IMR-90 (cell line): Measurements from ENCODE around the gene MAMLD1. TPM values are rescaled to one million over a fixed set of nuclear protein-coding genes. Genes with fewer than 3 reads are reported as not detected.

Experiments
- ATAC-seq: fragments of 200-7000 bp; cut with Tn5 transposase; 2 replicates; pipeline ENCODE4 v1.9.1; 2020; ENCODE audit warnings: low read depth, mild to moderate bottlenecking, moderate library complexity
- BruUV-seq: library from RNA; stranded (reverse); fragments of 400-500 nt; replicated peaks from 2 replicates; lab custom pipeline; 2021; lab: Mats Ljungman, UMichigan
- CTCF ChIA-PET: fragments of 300-600 bp; formaldehyde crosslinking; extraction: SDS; loops from one replicate; lab custom pipeline; 2021; ENCODE audit warnings: antibody characterized with exemption; lab: Yijun Ruan, JAX
- POLR2A ChIA-PET: fragments of 300-600 bp; sonication (Branson Sonifier 250); formaldehyde crosslinking; loops from one replicate; lab custom pipeline; 2022; ENCODE audit warnings: antibody characterized with exemption; ENCODE audit not compliant: unreplicated experiment; lab: Charles Lee
- DNase-seq: peaks from one replicate; pipeline ENCODE4 v3.0.0; 2013
- H2AFZ ChIP-seq: replicated peaks from 2 replicates; pipeline ENCODE3; 2013; ENCODE audit warnings: low read length, mild to moderate bottlenecking; ENCODE audit not compliant: poor library complexity
- H2AK5ac ChIP-seq: 2 replicates; pipeline ENCODE4 v1.6.1; 2013; ENCODE audit warnings: low read depth, low read length, inconsistent platforms
- H2AK9ac ChIP-seq: replicated peaks from 2 replicates; pipeline ENCODE3; 2013; ENCODE audit warnings: mild to moderate bottlenecking, low read depth, low read length, moderate library complexity; ENCODE audit not compliant: poor library complexity
- H2BK120ac ChIP-seq: 2 replicates; pipeline ENCODE4 v1.6.1; 2013; ENCODE audit warnings: low read depth, low read length, inconsistent platforms
- H2BK15ac ChIP-seq: 3 replicates; pipeline ENCODE4 v1.6.1; 2013; ENCODE audit warnings: low read depth, low read length, inconsistent platforms
- H2BK20ac ChIP-seq: 2 replicates; pipeline ENCODE4 v1.6.1; 2013; ENCODE audit warnings: low read depth, mild to moderate bottlenecking, inconsistent platforms, low read length, moderate library complexity
- H2BK5ac ChIP-seq: 2 replicates; pipeline ENCODE4 v1.6.1; 2013; ENCODE audit warnings: mild to moderate bottlenecking, low read depth, low read length, inconsistent platforms; ENCODE audit not compliant: poor library complexity, severe bottlenecking
- H3K14ac ChIP-seq: replicated peaks from 2 replicates; pipeline ENCODE4 v1.6.1; 2013; ENCODE audit warnings: low read depth, low read length, inconsistent platforms
- H3K18ac ChIP-seq: 2 replicates; pipeline ENCODE4 v1.6.1; 2013; ENCODE audit warnings: low read depth, low read length, control low read depth
- H3K23ac ChIP-seq: 2 replicates; pipeline ENCODE4 v1.6.1; 2013; ENCODE audit warnings: low read depth, low read length, inconsistent platforms
- H3K27ac ChIP-seq: 2 replicates; pipeline ENCODE4 v1.5.1; 2013; ENCODE audit warnings: mild to moderate bottlenecking, control low read depth, low read length; ENCODE audit not compliant: insufficient read depth
- H3K27me3 ChIP-seq: 2 replicates; pipeline ENCODE4 v1.6.1; 2013; ENCODE audit warnings: low read length; ENCODE audit not compliant: control insufficient read depth, insufficient read depth
- H3K36me3 ChIP-seq: 2 replicates; pipeline ENCODE4 v1.6.1; 2013; ENCODE audit warnings: low read length, mixed read lengths; ENCODE audit not compliant: control insufficient read depth, insufficient read depth
- H3K4ac ChIP-seq: 2 replicates; pipeline ENCODE4 v1.6.1; 2013; ENCODE audit warnings: low read depth, low read length, inconsistent platforms
- H3K4me1 ChIP-seq: 2 replicates; pipeline ENCODE4 v1.6.1; 2013; ENCODE audit warnings: low read length, mixed read lengths; ENCODE audit not compliant: control insufficient read depth, insufficient read depth
- H3K4me2 ChIP-seq: 2 replicates; pipeline ENCODE4 v1.6.1; 2013; ENCODE audit warnings: low read depth, mild to moderate bottlenecking, control low read depth, low read length, moderate library complexity
- H3K4me3 ChIP-seq: 2 replicates; pipeline ENCODE4 v1.5.1; 2013; ENCODE audit warnings: low read depth, mild to moderate bottlenecking, control low read depth, low read length, moderate library complexity; ENCODE audit not compliant: insufficient read depth
- H3K56ac ChIP-seq: 2 replicates; pipeline ENCODE4 v1.6.1; 2013; ENCODE audit warnings: low read length, inconsistent platforms; ENCODE audit not compliant: insufficient read depth; ENCODE audit errors: extremely low read depth
- H3K79me1 ChIP-seq, 2 experiments: 2 replicates each; pipeline ENCODE4 v1.6.1; 2013; ENCODE audit warnings: low read length in 2 of 2, inconsistent platforms in 1 of 2, low read depth in 1 of 2
- H3K9ac ChIP-seq: 2 replicates; pipeline ENCODE4 v1.6.1; 2013; ENCODE audit warnings: low read depth, low read length, control low read depth
- H3K9me1 ChIP-seq: 2 replicates; pipeline ENCODE4 v1.6.1; 2013; ENCODE audit warnings: low read length, inconsistent platforms; ENCODE audit not compliant: insufficient read depth
- H3K9me3 ChIP-seq: 2 replicates; pipeline ENCODE4 v1.6.1; 2013; ENCODE audit warnings: low read length; ENCODE audit not compliant: control insufficient read depth, insufficient read depth
- H4K20me1 ChIP-seq: 2 replicates; pipeline ENCODE4 v1.6.1; 2013; ENCODE audit warnings: low read length, inconsistent platforms; ENCODE audit not compliant: insufficient read depth
- H4K5ac ChIP-seq: 2 replicates; pipeline ENCODE4 v1.6.1; 2013; ENCODE audit warnings: mild to moderate bottlenecking, low read depth, low read length, control low read depth
- H4K8ac ChIP-seq, 2 experiments: 2 replicates each; pipeline ENCODE4 v1.6.1; 2013; ENCODE audit warnings: low read depth in 2 of 2, low read length in 2 of 2, control low read depth in 1 of 2, inconsistent platforms in 1 of 2
- H4K91ac ChIP-seq: 2 replicates; pipeline ENCODE4 v1.6.1; 2013; ENCODE audit warnings: low read depth, low read length, inconsistent platforms; ENCODE audit not compliant: insufficient read depth
- BHLHE40 ChIP-seq: fragments of 150-350 bp; IDR thresholded peaks from 2 replicates; pipeline ENCODE4 v1.6.1; 2016; ENCODE audit warnings: mild to moderate bottlenecking, low read depth, low read length
- CEBPB ChIP-seq: IDR thresholded peaks from 2 replicates; pipeline ENCODE4 v1.6.1; 2012; ENCODE audit warnings: low read depth, low read length, improper control_type of control experiment
- CHD1 ChIP-seq: IDR thresholded peaks from 2 replicates; pipeline ENCODE4 v1.6.1; 2012; ENCODE audit warnings: low read depth, low read length, improper control_type of control experiment
- MAFK ChIP-seq: IDR thresholded peaks from 2 replicates; pipeline ENCODE4 v1.6.1; 2012; ENCODE audit warnings: low read depth, low read length, improper control_type of control experiment
- MAZ ChIP-seq: IDR thresholded peaks from 2 replicates; pipeline ENCODE4 v1.6.1; 2012; ENCODE audit warnings: low read depth, mild to moderate bottlenecking, low read length, improper control_type of control experiment, moderate library complexity, borderline replicate concordance
- MXI1 ChIP-seq: IDR thresholded peaks from 2 replicates; pipeline ENCODE4 v1.6.1; 2012; ENCODE audit warnings: low read depth, mild to moderate bottlenecking, low read length, moderate library complexity, borderline replicate concordance
- RAD21 ChIP-seq: IDR thresholded peaks from 2 replicates; pipeline ENCODE4 v1.6.1; 2012; ENCODE audit warnings: low read length, improper control_type of control experiment
- RCOR1 ChIP-seq: IDR thresholded peaks from 2 replicates; pipeline ENCODE4 v1.6.1; 2012; ENCODE audit warnings: mild to moderate bottlenecking, low read length, improper control_type of control experiment; ENCODE audit not compliant: insufficient replicate concordance
- SMC3 ChIP-seq: fragments of 150-350 bp; IDR thresholded peaks from 2 replicates; pipeline ENCODE4 v1.6.1; 2016; ENCODE audit warnings: low read depth, mild to moderate bottlenecking, antibody characterized with exemption, low read length, moderate library complexity
- USF2 ChIP-seq: fragments of 150-350 bp; IDR thresholded peaks from 2 replicates; pipeline ENCODE4 v1.6.1; 2017; ENCODE audit warnings: mild to moderate bottlenecking, antibody characterized with exemption, low read length, low read depth
- WGBS, 2 experiments: methylation state at CpG; one replicate each; pipeline versions ENCODE4 v1.1.5 to v1.1.7; 2013; ENCODE audit warnings: missing lambda C conversion rate in 2 of 2; ENCODE audit not compliant: insufficient read length in 1 of 2; ENCODE audit errors: extremely low coverage in 2 of 2; 5-methylcytosine and 5-hydroxymethylcytosine counted together
- dilution Hi-C: fragments of 300-500 bp; cut with HindIII; formaldehyde crosslinking; loops from one replicate; pipeline ENCODE4 v1.14.3; 2018; ENCODE audit warnings: low sequenced_read_pairs; ENCODE audit not compliant: unreplicated experiment
- in situ Hi-C: fragments of 300-500 bp; cut with MboI; formaldehyde crosslinking; loops from 3 replicates; pipeline ENCODE4 v1.14.3; 2019; ENCODE audit warnings: low sequenced_read_pairs, inconsistent platforms, mixed read lengths
- intact Hi-C: fragments of 100-400 bp; cut with micrococcal nuclease; formaldehyde crosslinking; loops from 2 replicates; pipeline ENCODE4 v1.10.0; 2022
- polyA plus RNA-seq, 3 experiments: library from polyadenylated mRNA; depleted of rRNA; stranded (reverse); fragments of >200 nt; gene quantifications; 2 replicates each; pipeline ENCODE4 v1.2.3, GENCODE V29; 2012; ENCODE audit warnings: low replicate concordance in 1 of 3
- total RNA-seq: library from RNA; depleted of rRNA; stranded (reverse); fragments of >200 nt; gene quantifications from 2 replicates; pipeline ENCODE4 v1.2.3, GENCODE V29; 2012

MAMLD1 gene
- total and polyA plus RNA-seq, 2 of the 4 experiments (the other 2 are of a cell fraction), result 1.4 to 11.0 TPM

GRCh38 chrX:150314186-150314585, 48.9 kb upstream of the MAMLD1 start:
- in situ Hi-C loops, result no loop called here
- Histone ChIP-seq H4K20me1 (no peaks in the 10 kb centered on the region), H3K79me1 (no peaks in the 10 kb centered on the region), H2BK20ac (no peak overlapping the region), H3K27me3 (peaks cover 10% of the 10 kb centered on the region), H2BK5ac (no peak overlapping the region), H2BK120ac (no peak overlapping the region), H3K18ac (no peak overlapping the region), H3K4me2 (no peak overlapping the region), H3K4me1 (peaks cover 2% of the 10 kb centered on the region; the same call in 1 of the 2 replicates), H3K27ac (no peak overlapping the region), H4K91ac (no peak overlapping the region), H3K9ac (no peak overlapping the region), H2AFZ (no peak overlapping the region), H2AK5ac (no peak overlapping the region), H4K8ac (no peak overlapping the region), H2BK15ac (no peak overlapping the region), H3K9me3 (no peaks in the 10 kb centered on the region; the same call in 1 of the 2 replicates), H3K14ac (no peak overlapping the region), H3K56ac (no peak overlapping the region), H3K36me3 (no peaks in the 10 kb centered on the region), H2AK9ac (no peak overlapping the region), H4K5ac (no peak overlapping the region), H3K4me3 (no peak overlapping the region), H3K4ac (no peak overlapping the region), H3K23ac (no peak overlapping the region), H3K9me1 (no peaks in the 10 kb centered on the region)
- ATAC-seq (no peak), DNase-seq (no peak)
- WGBS, 2 experiments, result 80% methylated on average over 2 of the region's 3 CpGs; no CpG with 5 or more reads in 1 of the 2 experiments
- intact Hi-C loops, result no loop called here
- dilution Hi-C loops, result no loop called here
- CTCF ChIA-PET, result no interaction called here
- TF ChIP-seq RCOR1 (no peak), SMC3 (no peak), BHLHE40 (no peak), CHD1 (no peak), MXI1 (no peak), RAD21 (no peak), MAFK (no peak), MAZ (no peak), CEBPB (no peak), USF2 (no peak)
- POLR2A ChIA-PET, result no interaction called here
- BruUV-seq, result no TSS peak
